A673 (cell line): ENCODE results near the gene GPR141. TPM values are rescaled to one million over a fixed set of nuclear protein-coding genes. Genes with fewer than 3 reads are reported as not detected.

Experiments
- BruUV-seq: library from RNA; stranded (reverse); fragments of 400-500 nt; replicated peaks from 2 replicates; lab custom pipeline; 2021; lab: Mats Ljungman, UMichigan
- CTCF ChIA-PET: fragments of 300-600 bp; sonication (Branson Sonifier 250); formaldehyde crosslinking; loops from one replicate; lab custom pipeline; 2022; ENCODE audit warnings: antibody characterized with exemption; lab: Charles Lee
- POLR2A ChIA-PET: fragments of 300-600 bp; sonication (Branson Sonifier 250); formaldehyde crosslinking; loops from one replicate; lab custom pipeline; 2022; ENCODE audit warnings: antibody characterized with exemption; ENCODE audit not compliant: low non-redundant PET; lab: Charles Lee
- DNase-seq: peaks from one replicate; pipeline ENCODE4 v3.0.0-alpha.2; 2015; ENCODE audit warnings: low spot score
- H3K27ac ChIP-seq: fragments of 200-600 bp; sonication (generic); 2 replicates; pipeline ENCODE4 v1.5.1; 2016; ENCODE audit warnings: mixed run types, low read depth, mild to moderate bottlenecking, mixed read lengths, antibody characterized with exemption, low read length; ENCODE audit not compliant: poor library complexity, severe bottlenecking
- H3K27me3 ChIP-seq: fragments of 200-600 bp; sonication (generic); replicated peaks from 2 replicates; pipeline ENCODE4 v1.6.1; 2017; ENCODE audit warnings: mixed run types, low read depth, mild to moderate bottlenecking, mixed read lengths, antibody characterized with exemption, low read length; ENCODE audit not compliant: insufficient read depth, poor library complexity
- H3K36me3 ChIP-seq: fragments of 200-600 bp; sonication (generic); 2 replicates; pipeline ENCODE4 v1.6.1; 2016; ENCODE audit warnings: mixed run types, mild to moderate bottlenecking, mixed read lengths, antibody characterized with exemption, low read length; ENCODE audit not compliant: insufficient read depth, poor library complexity, severe bottlenecking
- H3K4me1 ChIP-seq: fragments of 200-600 bp; sonication (generic); 2 replicates; pipeline ENCODE4 v1.6.1; 2017; ENCODE audit warnings: mixed run types, mild to moderate bottlenecking, mixed read lengths, antibody characterized with exemption, low read length; ENCODE audit not compliant: insufficient read depth, poor library complexity, severe bottlenecking
- H3K4me3 ChIP-seq: fragments of 200-600 bp; sonication (generic); 2 replicates; pipeline ENCODE4 v1.5.1; 2016; ENCODE audit warnings: low read depth, mixed run types, mild to moderate bottlenecking, mixed read lengths, low read length; ENCODE audit not compliant: poor library complexity, severe bottlenecking
- H3K9me3 ChIP-seq: fragments of 200-600 bp; sonication (generic); 2 replicates; pipeline ENCODE4 v1.6.1; 2016; ENCODE audit warnings: mixed run types, low read depth, mild to moderate bottlenecking, mixed read lengths, antibody characterized with exemption, low read length; ENCODE audit not compliant: poor library complexity, severe bottlenecking
- EZH2 ChIP-seq: fragments of 200-600 bp; sonication (generic); IDR thresholded peaks from 2 replicates; pipeline ENCODE4 v1.6.1; 2017; ENCODE audit warnings: borderline replicate concordance, low read depth, mild to moderate bottlenecking, mixed read lengths, antibody characterized with exemption, low read length; ENCODE audit not compliant: poor library complexity, severe bottlenecking
- intact Hi-C: fragments of 100-400 bp; cut with micrococcal nuclease; formaldehyde crosslinking; loops from one replicate; pipeline ENCODE4 v1.10.0; 2022; ENCODE audit not compliant: unreplicated experiment
- total RNA-seq: library from RNA; stranded (reverse); gene quantifications from 2 replicates; pipeline ENCODE4 v1.2.3, GENCODE V29; 2021
- TF ChIP-seq, protein P1 (sequence below): fragments of 300-800, 200-600 bp; sonication (generic); conservative IDR thresholded peaks from 2 replicates; pipeline ENCODE4 v1.5.1; 2017; ENCODE audit warnings: low read depth, mild to moderate bottlenecking, antibody characterized with exemption, low read length, moderate library complexity, mixed read lengths

GPR141 gene
- total RNA-seq, 1 experiment from 2014 or later: not detected

DNA sequence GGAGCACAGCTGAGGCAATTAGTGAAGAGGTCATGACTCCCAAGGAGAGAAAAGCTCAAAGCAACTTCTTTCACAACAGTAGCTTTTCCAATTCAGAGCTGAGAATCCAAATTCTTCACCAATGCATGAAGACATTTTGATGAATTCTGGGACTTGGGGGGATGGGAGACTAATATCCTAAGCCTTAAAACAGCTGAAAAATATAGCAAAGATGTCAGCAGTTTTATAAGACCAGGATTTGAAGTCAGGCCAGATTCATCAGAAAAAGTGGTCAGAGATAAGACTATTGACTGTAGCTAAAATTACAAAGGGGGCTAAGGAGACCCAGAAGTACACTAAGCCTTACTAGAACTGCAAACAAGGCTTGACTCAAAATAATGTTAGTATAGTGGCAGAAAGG lies 51.6 kb downstream of the GPR141 start:
- TF ChIP-seq, protein P1, sequence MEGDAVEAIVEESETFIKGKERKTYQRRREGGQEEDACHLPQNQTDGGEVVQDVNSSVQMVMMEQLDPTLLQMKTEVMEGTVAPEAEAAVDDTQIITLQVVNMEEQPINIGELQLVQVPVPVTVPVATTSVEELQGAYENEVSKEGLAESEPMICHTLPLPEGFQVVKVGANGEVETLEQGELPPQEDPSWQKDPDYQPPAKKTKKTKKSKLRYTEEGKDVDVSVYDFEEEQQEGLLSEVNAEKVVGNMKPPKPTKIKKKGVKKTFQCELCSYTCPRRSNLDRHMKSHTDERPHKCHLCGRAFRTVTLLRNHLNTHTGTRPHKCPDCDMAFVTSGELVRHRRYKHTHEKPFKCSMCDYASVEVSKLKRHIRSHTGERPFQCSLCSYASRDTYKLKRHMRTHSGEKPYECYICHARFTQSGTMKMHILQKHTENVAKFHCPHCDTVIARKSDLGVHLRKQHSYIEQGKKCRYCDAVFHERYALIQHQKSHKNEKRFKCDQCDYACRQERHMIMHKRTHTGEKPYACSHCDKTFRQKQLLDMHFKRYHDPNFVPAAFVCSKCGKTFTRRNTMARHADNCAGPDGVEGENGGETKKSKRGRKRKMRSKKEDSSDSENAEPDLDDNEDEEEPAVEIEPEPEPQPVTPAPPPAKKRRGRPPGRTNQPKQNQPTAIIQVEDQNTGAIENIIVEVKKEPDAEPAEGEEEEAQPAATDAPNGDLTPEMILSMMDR: no peak
- no peak for TF ChIP-seq EZH2
- no peak for DNase-seq
- intact Hi-C loops: no loop called here
- Histone ChIP-seq H3K4me1 (no peaks in the 10 kb centered on the region), H3K4me3 (no peak overlapping the region), H3K27me3 (no peaks in the 10 kb centered on the region), H3K36me3 (no peaks in the 10 kb centered on the region), H3K27ac (no peak overlapping the region), H3K9me3 (no peaks in the 10 kb centered on the region)
- ChIA-PET POLR2A (no interaction called here), CTCF (no interaction called here)
- no TSS peak for BruUV-seq

- TF ChIP-seq, protein P1: no peak
- TF ChIP-seq EZH2: no peak
- Histone ChIP-seq H3K36me3 (no peaks in the 10 kb centered on the region), H3K27me3 (no peaks in the 10 kb centered on the region), H3K4me1 (no peaks in the 10 kb centered on the region), H3K4me3 (no peak overlapping the region), H3K27ac (no peak overlapping the region), H3K9me3 (no peaks in the 10 kb centered on the region)
- CTCF ChIA-PET: no interaction called here
- no peak for DNase-seq
- intact Hi-C loops: no loop called here
- POLR2A ChIA-PET: no interaction called here
- BruUV-seq: no TSS peak
Measured at GRCh38 chr7:37738321-37738720, 54.8 kb downstream of the GPR141 start.

DNA sequence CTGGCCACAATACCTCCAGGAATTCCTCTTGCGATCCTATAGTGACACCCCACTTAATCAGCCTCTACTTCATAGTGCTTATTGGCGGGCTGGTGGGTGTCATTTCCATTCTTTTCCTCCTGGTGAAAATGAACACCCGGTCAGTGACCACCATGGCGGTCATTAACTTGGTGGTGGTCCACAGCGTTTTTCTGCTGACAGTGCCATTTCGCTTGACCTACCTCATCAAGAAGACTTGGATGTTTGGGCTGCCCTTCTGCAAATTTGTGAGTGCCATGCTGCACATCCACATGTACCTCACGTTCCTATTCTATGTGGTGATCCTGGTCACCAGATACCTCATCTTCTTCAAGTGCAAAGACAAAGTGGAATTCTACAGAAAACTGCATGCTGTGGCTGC lies 56.8 kb downstream of the GPR141 start:
- TF ChIP-seq, protein P1: no peak
- no peak for TF ChIP-seq EZH2
- no peak overlapping the region for H3K4me3 ChIP-seq
- no peak for DNase-seq
- no peaks in the 10 kb centered on the region for H3K4me1 ChIP-seq
- POLR2A ChIA-PET: no interaction called here
- no TSS peak for BruUV-seq
- no peaks in the 10 kb centered on the region for H3K27me3 ChIP-seq
- no peaks in the 10 kb centered on the region for H3K36me3 ChIP-seq
- no peak overlapping the region for H3K27ac ChIP-seq
- CTCF ChIA-PET: no interaction called here
- intact Hi-C loops: no loop called here
- no peaks in the 10 kb centered on the region for H3K9me3 ChIP-seq
